Sciatic nerve (tissue), 2 donors: Measurements from ENCODE around the gene CALML3. TPM values are rescaled to one million over a fixed set of nuclear protein-coding genes. Genes with fewer than 3 reads are reported as not detected.

Experiments used
- ATAC-seq: fragments of 200-7000 bp; cut with Tn5 transposase; one replicate; pipeline ENCODE4 v1.9.1; 2020; ENCODE audit warnings: mild to moderate bottlenecking, moderate library complexity
- DNase-seq: peaks from one replicate; pipeline ENCODE4 v3.0.0-alpha.2; 2020; ENCODE audit warnings: low spot score
- intact Hi-C: fragments of 100-400 bp; cut with DNase I; formaldehyde crosslinking; loops from one replicate; pipeline ENCODE4 v1.14.2; 2022
- total RNA-seq: library from RNA; stranded (reverse); fragmentation: NEBNext Ultra II Directional; extraction: Animal tissue kit (Norgen Biotek cat#: 25700); gene quantifications from one replicate; pipeline ENCODE4 v1.2.1, GENCODE V29; 2021
- donor health status: DM: no; HTN: no; CAD: no.
- donor health status: DM: no; HTN: no; CAD: no.

The CALML3 gene
- total RNA-seq, 1 donor from 2014 or later: not detected

- DNase-seq (peak; percentile 37), ATAC-seq (no peak)
- intact Hi-C loops: no loop called here
Measured at GRCh38 chr10:5560142-5560816, 35.5 kb downstream of the CALML3 start.

GRCh38 chr10:5560817-5561703 is 36.3 kb downstream of the CALML3 start:
- intact Hi-C loops: no loop called here
- DNase-seq (peak; percentile 30), ATAC-seq (no peak)

GRCh38 chr10:5561704-5562645 is 37.2 kb downstream of the CALML3 start:
- ATAC-seq (no peak), DNase-seq (no peak)
- intact Hi-C loops: no loop called here

- intact Hi-C loops: no loop called here
- ATAC-seq: peak; percentile 36
- peak; percentile 55 for DNase-seq
Measured at GRCh38 chr10:5563321-5563961, 38.7 kb downstream of the CALML3 start.

GRCh38 chr10:5563991-5564536 is 39.3 kb downstream of the CALML3 start:
- intact Hi-C loops: no loop called here
- DNase-seq: no peak
- ATAC-seq: peak; percentile 13

- intact Hi-C loops: no loop called here
- DNase-seq: peak; percentile 54
- ATAC-seq: peak; percentile 38
Measured at GRCh38 chr10:5564537-5565204, 39.9 kb downstream of the CALML3 start.

- DNase-seq: peak; percentile 42
- intact Hi-C loops: no loop called here
- no peak for ATAC-seq
Measured at GRCh38 chr10:5565205-5565545, 40.4 kb downstream of the CALML3 start.

- peak; percentile 45 for DNase-seq
- intact Hi-C loops: no loop called here
- ATAC-seq: no peak
Measured at GRCh38 chr10:5565671-5566581, 41.2 kb downstream of the CALML3 start.

- DNase-seq (peak; percentile 31), ATAC-seq (no peak)
- intact Hi-C loops: no loop called here
Measured at GRCh38 chr10:5566614-5567013, 41.9 kb downstream of the CALML3 start.

GRCh38 chr10:5567477-5567876 is 42.7 kb downstream of the CALML3 start:
- intact Hi-C loops: no loop called here
- DNase-seq (no peak), ATAC-seq (no peak)

GRCh38 chr10:5568984-5569383 is 44.2 kb downstream of the CALML3 start:
- intact Hi-C loops: no loop called here
- ATAC-seq (no peak), DNase-seq (no peak)

- intact Hi-C loops: no loop called here
- DNase-seq: no peak
- no peak for ATAC-seq
Measured at GRCh38 chr10:5569568-5569967, 44.8 kb downstream of the CALML3 start.

GRCh38 chr10:5570007-5570655 is 45.4 kb downstream of the CALML3 start:
- ATAC-seq (no peak), DNase-seq (no peak)
- intact Hi-C loops: no loop called here

- ATAC-seq (no peak), DNase-seq (no peak)
- intact Hi-C loops: no loop called here
Measured at GRCh38 chr10:5570979-5571810, 46.4 kb downstream of the CALML3 start.

- no peak for ATAC-seq
- intact Hi-C loops: no loop called here
- DNase-seq: no peak
Measured at GRCh38 chr10:5571826-5572225, 47.1 kb downstream of the CALML3 start.
